GM19372 (cell line): Measurements from ENCODE around the gene MYO15A.

ENCODE experiments used
- ATAC-seq: cut with Tn5 transposase; IDR thresholded peaks from one replicate; pipeline ENCODE4 v1.9.1; 2021; ENCODE audit warnings: mild to moderate bottlenecking, low read depth, moderate library complexity; ENCODE audit not compliant: unreplicated experiment

MYO15A gene

DNA sequence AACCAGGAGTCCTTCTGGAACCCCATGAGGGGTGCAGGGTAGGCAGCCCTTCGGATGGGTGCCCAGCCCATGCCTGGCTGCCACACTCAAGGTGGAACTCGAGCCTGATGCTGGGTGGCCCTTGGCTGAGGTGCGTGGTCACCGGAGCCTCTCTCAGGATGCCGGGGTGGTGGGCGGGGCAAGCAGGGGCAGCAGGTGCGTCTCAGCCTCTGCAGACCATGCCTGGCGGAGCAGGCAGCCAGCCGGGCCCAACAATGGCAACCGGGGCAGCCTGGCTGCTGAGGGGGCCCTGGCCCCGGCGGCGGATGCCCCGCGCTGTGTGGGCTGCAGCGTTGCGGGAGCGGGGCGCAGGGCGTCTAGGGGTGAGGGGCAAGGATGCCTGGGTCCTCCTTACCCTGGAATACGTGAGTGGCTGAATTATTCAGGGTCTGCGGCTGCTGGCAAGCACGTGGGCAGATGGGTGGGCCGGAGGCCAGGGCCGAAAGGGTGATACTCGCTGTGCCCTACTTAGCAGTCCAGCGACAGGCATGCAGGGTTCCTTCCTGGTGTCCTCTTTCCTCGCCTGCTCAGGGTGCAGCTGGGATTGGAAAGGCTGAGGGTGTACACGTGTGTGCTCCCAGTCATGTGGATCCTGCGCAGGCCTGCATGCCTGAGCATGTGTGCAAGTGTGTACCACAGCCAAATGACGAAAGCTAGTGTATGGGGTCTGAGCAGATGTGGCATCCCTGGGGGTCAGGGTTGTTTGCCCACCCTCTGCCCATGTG, 14.6 kb downstream of the MYO15A start:
- ATAC-seq, result no peak

DNA sequence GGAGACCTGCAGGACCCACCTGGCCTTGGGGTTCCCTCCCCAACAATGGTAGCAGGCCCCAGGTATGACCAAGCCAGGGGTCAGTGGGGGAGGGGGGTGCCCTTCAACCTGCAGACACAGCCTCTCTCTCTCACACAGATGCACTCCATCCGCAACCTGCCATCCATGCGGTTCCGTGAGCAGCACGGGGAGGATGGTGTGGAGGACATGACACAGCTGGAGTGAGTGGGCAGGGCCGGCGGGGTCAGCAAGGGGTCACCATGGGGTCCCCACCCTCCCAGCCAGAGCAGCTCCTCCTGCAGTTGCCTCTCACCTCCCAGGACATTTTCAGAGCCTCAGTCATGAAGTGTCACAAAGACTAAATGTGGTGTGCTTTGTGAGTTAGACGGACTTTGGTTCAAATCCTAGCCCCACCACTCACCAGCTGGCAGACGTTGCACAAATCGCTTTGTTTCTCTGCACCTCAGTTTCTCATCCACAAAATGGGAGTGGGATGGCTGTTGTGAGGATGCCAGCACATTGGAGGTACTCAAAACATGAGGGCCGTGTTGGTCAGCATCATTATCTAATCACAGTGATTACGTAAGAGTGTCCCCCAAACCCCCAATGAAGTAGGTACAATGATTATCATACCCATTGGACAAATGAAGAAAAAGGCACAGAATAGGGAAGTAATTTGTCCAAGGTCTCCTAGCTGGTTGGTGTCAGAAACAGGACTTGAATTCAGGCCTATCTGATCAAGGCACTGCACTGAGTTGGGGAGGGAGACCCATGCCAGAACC, 16.0 kb downstream of the MYO15A start:
- no peak for ATAC-seq

DNA sequence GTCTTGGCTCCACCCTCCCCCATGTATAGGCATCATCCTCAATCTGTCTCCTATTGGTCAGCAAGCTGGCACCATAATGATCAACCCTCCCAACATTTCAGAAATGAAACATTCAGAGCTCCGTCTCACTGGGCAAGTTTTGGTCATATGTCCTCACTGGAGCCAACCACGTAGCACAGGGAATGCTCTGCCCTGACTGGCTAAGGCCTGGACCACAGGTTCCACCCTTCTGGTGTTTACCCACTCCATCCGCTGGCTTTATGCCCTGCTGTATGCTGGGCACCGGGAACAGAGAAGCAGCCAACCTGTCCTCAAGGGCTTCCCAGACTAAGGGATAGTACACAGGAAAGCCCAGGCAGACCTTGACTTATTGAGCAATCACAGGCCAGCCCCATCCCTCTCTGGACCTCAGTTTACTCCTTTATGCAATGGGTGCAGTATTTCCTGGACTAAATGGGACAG, 20.5 kb downstream of the MYO15A start:
- ATAC-seq, result no peak

DNA sequence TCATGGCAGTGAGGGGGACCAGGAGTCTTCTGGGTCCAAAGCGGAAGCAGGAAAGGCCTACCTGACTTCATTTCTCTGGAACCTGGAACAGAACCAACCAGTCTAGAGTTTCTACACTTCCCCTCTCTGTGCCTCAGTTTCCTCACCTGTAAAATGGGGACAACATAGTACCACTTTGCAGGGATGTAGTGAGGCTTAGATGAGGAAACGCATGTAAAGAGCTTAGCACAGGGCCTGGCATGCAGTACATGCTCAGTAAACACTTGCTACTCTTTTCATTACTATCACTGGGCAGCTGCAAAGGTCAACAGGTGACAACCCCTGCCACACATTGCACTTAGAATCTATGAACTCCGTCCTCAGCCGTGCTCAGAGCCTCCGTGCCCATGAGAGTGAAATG, 24.2 kb downstream of the MYO15A start:
- no peak for ATAC-seq

DNA sequence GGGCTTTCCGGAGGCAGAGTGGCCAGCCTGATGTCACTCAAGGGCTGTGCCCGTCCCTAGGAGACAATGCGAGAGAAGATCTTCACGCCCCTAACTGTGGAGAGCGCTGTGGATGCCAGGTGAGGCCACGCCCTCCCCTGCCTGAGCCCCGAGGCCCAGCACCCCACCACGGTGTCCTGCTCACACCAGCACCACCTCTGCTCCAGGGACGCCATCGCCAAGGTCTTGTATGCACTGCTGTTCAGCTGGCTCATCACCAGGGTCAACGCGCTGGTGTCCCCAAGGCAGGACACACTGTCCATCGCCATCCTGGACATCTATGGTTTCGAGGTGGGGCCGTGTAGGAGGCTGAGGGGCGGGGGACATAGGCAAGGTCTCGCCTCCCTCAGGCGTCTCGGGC, 27.8 kb downstream of the MYO15A start:
- ATAC-seq, result no peak

- ATAC-seq, result no peak
Measured at GRCh38 chr17:18138065-18138749, 29.7 kb downstream of the MYO15A start.

DNA sequence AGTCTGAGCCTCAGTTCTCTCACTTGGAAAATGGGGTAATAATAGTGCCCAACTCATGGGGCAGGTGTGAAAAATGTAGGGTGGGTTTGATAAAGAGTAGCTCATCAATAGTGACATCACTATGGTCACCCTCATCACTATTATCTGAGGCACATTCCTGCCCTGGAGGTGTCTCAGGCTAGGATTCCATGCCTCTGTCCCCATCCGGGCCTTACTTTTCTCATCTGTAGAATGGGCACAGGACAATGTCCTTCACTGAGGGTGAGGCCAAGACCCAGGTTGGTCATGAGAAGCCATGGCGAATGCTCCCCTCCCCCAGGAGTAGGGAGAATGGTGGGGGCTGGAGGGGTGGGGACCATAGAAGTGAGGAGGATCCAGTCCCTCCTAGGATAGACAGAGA, 30.5 kb downstream of the MYO15A start:
- ATAC-seq, result no peak

- ATAC-seq, result no peak
Measured at GRCh38 chr17:18139498-18139897, 30.9 kb downstream of the MYO15A start.

GRCh38 chr17:18139949-18140348, 31.4 kb downstream of the MYO15A start:
- ATAC-seq, result no peak

- no peak for ATAC-seq
Measured at GRCh38 chr17:18140648-18141047, 32.1 kb downstream of the MYO15A start.

DNA sequence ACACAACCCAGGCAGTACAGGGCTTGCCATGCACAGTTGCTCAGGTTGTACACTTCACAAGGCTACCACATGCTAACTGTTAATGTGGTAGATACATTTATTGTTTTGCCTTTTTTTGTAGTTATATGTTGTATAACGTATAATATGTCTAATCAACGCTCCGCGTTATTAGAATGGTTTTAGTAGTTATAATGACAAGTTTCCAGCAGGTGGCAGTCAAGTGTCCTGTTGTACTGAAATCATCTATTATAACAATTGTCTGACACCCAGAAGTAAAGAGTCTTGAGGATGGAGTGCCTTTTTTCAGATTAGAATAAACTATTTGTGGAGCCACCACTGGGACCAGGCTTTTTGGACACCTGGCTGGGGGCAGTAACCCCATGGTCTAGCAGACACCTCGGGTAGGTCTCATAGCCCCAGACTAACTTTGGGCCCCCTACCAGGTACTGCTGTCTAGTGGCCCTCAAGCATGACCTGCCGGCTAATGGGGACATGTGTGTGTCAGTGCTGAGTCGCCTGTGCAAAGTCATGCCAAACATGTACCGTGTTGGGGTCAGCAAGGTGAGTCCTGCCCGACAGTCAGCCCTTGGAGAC, 32.8 kb downstream of the MYO15A start:
- no peak for ATAC-seq

DNA sequence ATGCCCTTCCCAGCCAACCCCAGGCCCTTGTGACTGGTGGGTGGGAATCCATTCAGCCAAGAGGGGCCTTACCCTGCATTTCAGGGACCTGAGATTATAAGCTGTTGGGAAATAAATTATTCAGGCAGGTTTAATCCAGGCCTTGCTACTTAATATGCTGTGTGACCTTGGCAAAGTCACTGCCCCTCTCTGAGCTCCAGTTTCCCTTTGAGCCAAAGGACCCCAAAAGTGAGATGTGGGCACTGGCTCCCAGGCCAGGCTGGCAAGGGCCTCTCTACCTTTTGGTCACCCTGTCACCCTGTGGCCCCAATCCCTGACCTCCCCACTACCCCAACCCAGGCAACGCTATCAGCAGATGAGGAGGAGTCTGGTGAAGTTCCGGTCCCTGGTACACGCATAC, 33.9 kb downstream of the MYO15A start:
- ATAC-seq, result no peak

GRCh38 chr17:18143044-18143936, 34.7 kb downstream of the MYO15A start:
- no peak for ATAC-seq

- no peak for ATAC-seq
Measured at GRCh38 chr17:18144261-18144660, 35.7 kb downstream of the MYO15A start.

DNA sequence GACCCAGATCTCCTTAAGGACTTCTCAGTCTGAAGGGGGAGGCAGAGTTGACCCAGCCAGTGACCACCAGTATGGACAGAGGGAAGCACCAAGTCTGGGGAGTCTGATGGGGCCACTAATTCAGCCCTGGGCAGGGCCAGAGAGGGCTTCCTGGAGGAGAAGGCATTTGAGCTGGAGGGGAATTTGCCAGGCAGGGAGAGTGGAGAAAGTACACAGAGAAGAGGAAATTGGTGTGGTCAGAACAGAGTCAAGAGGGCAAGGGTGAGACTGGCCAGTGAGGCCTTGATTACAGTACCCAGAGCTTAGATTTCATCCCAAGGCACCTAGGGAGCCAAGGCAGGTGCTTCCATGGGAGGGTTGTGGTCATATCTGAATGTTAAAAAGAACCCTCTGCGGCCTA, 36.3 kb downstream of the MYO15A start:
- ATAC-seq, result no peak

- no peak for ATAC-seq
Measured at GRCh38 chr17:18145811-18146210, 37.3 kb downstream of the MYO15A start.

DNA sequence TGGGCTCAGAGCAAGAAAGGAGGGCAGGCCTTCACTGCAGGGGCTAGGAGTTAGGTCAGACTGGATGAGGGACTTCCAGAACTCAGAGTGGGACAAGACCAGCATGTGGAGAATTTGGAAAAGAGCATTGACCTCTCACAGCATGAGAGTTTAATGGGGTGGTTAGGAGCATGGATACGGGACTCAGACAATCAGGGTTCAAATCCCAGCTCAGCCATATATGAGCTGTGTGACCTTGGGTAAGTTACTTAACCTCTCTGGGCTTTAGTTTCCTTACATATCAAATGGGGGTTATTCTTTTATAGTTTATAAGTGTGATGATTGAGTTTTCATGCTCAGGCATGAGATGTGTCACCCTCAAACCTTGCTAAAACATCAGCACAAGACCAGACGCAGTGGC, 37.7 kb downstream of the MYO15A start:
- no peak for ATAC-seq

GRCh38 chr17:18146980-18147379, 38.4 kb downstream of the MYO15A start:
- ATAC-seq, result no peak

- ATAC-seq, result no peak
Measured at GRCh38 chr17:18148586-18148985, 40.0 kb downstream of the MYO15A start.

- no peak for ATAC-seq
Measured at GRCh38 chr17:18151290-18151689, 42.7 kb downstream of the MYO15A start.
